Mesenchymal stem cell (in vitro differentiated cells and primary cell): ENCODE data around the gene PIPOX.

Experiments used
- DNase-seq: peaks from one replicate; pipeline ENCODE4 v3.0.0-alpha.2; 2013
- H2AFZ ChIP-seq: one replicate; pipeline ENCODE4 v1.6.1; 2013; ENCODE audit warnings: low read depth, mild to moderate bottlenecking, control low read depth, inconsistent platforms, low read length, moderate library complexity
- H2AK5ac ChIP-seq: 2 replicates; pipeline ENCODE4 v1.6.1; 2013; ENCODE audit warnings: low read length, moderate library complexity, mild to moderate bottlenecking, inconsistent platforms; ENCODE audit not compliant: severe bottlenecking
- H2BK120ac ChIP-seq: one replicate; pipeline ENCODE4 v1.6.1; 2013; ENCODE audit warnings: low read depth, mild to moderate bottlenecking, inconsistent platforms, low read length, moderate library complexity
- H2BK12ac ChIP-seq, 2 experiments: one replicate each; pipeline ENCODE4 v1.6.1; 2013; ENCODE audit warnings: inconsistent platforms in 2 of 2, low read length in 2 of 2, mild to moderate bottlenecking in 2 of 2, moderate library complexity in 2 of 2, control low read depth in 1 of 2
- H2BK15ac ChIP-seq: one replicate; pipeline ENCODE4 v1.6.1; 2013; ENCODE audit warnings: mild to moderate bottlenecking, low read depth, inconsistent platforms; ENCODE audit not compliant: poor library complexity, severe bottlenecking
- H2BK5ac ChIP-seq: 2 replicates; pipeline ENCODE4 v1.6.1; 2013; ENCODE audit warnings: low read depth, mild to moderate bottlenecking, low read length, control low read depth, inconsistent platforms; ENCODE audit not compliant: poor library complexity, severe bottlenecking
- H3K14ac ChIP-seq, 2 experiments: one replicate each; pipeline ENCODE4 v1.6.1; 2013; ENCODE audit warnings: inconsistent platforms in 2 of 2, low read length in 2 of 2, control low read depth in 1 of 2, mild to moderate bottlenecking in 1 of 2, moderate library complexity in 1 of 2
- H3K18ac ChIP-seq, 2 experiments: one replicate each; pipeline ENCODE4 v1.6.1; 2013; ENCODE audit warnings: inconsistent platforms in 2 of 2, low read length in 2 of 2, control low read depth in 1 of 2, low read depth in 1 of 2, mild to moderate bottlenecking in 1 of 2
- H3K23ac ChIP-seq, 2 experiments: one replicate each; pipeline ENCODE4 v1.6.1; 2013; ENCODE audit warnings: inconsistent platforms in 2 of 2, low read length in 2 of 2, mild to moderate bottlenecking in 2 of 2, moderate library complexity in 2 of 2, control low read depth in 1 of 2
- H3K27ac ChIP-seq: 2 replicates; pipeline ENCODE4 v1.5.1; 2013; ENCODE audit warnings: mild to moderate bottlenecking, moderate library complexity, low read length, control low read depth, inconsistent platforms; ENCODE audit not compliant: poor library complexity, severe bottlenecking
- H3K27me3 ChIP-seq, 2 experiments: 2 replicates each; pipeline versions ENCODE4 v1.6.1 to v1.7.0; 2013; ENCODE audit warnings: low read length in 2 of 2, mild to moderate bottlenecking in 2 of 2, moderate library complexity in 2 of 2, control low read depth in 1 of 2, inconsistent platforms in 1 of 2; ENCODE audit not compliant: control insufficient read depth in 1 of 2, insufficient read depth in 1 of 2
- H3K36me3 ChIP-seq, 2 experiments: 2 replicates each; pipeline versions ENCODE4 v1.6.1 to v1.7.0; 2013; ENCODE audit warnings: low read length in 2 of 2, control low read depth in 1 of 2, inconsistent platforms in 1 of 2, low read depth in 1 of 2, mild to moderate bottlenecking in 1 of 2; ENCODE audit not compliant: insufficient read depth in 2 of 2, control insufficient read depth in 1 of 2
- H3K4ac ChIP-seq, 2 experiments: one replicate each; pipeline ENCODE4 v1.6.1; 2013; ENCODE audit warnings: inconsistent platforms in 2 of 2, low read length in 2 of 2, mild to moderate bottlenecking in 2 of 2, moderate library complexity in 2 of 2, control low read depth in 1 of 2, low read depth in 1 of 2
- H3K4me1 ChIP-seq: 2 replicates; pipeline ENCODE4 v1.6.1; 2013; ENCODE audit warnings: low read depth, low read length, control low read depth; ENCODE audit not compliant: control insufficient read depth, insufficient read depth
- H3K4me2 ChIP-seq: 2 replicates; pipeline ENCODE4 v1.6.1; 2013; ENCODE audit warnings: low read length, mild to moderate bottlenecking, inconsistent platforms; ENCODE audit not compliant: poor library complexity, severe bottlenecking
- H3K4me3 ChIP-seq, 2 experiments: 2 replicates each; pipeline versions ENCODE4 v1.5.1 to v1.7.0; 2013; ENCODE audit warnings: low read length in 2 of 2, mild to moderate bottlenecking in 2 of 2, control low read depth in 1 of 2, low read depth in 1 of 2; ENCODE audit not compliant: insufficient read depth in 1 of 2
- H3K79me1 ChIP-seq: replicated peaks from 2 replicates; pipeline ENCODE4 v1.6.1; 2013; ENCODE audit warnings: mild to moderate bottlenecking, control low read depth, low read length, inconsistent platforms; ENCODE audit not compliant: poor library complexity, severe bottlenecking
- H3K9ac ChIP-seq: 2 replicates; pipeline ENCODE4 v1.7.0; 2013; ENCODE audit warnings: mild to moderate bottlenecking, low read length, moderate library complexity
- H3K9me3 ChIP-seq: 2 replicates; pipeline ENCODE4 v1.7.0; 2013; ENCODE audit warnings: mild to moderate bottlenecking, low read length; ENCODE audit not compliant: control insufficient read depth
- H4K8ac ChIP-seq: one replicate; pipeline ENCODE4 v1.6.1; 2013; ENCODE audit warnings: inconsistent platforms, mild to moderate bottlenecking, low read length, moderate library complexity
- H4K91ac ChIP-seq: one replicate; pipeline ENCODE4 v1.6.1; 2013; ENCODE audit warnings: mild to moderate bottlenecking, low read length, inconsistent platforms
- WGBS: methylation state at CpG from one replicate; pipeline ENCODE4 v1.1.7; 2013; ENCODE audit warnings: mixed read lengths; 5-methylcytosine and 5-hydroxymethylcytosine counted together

Gene PIPOX

DNA sequence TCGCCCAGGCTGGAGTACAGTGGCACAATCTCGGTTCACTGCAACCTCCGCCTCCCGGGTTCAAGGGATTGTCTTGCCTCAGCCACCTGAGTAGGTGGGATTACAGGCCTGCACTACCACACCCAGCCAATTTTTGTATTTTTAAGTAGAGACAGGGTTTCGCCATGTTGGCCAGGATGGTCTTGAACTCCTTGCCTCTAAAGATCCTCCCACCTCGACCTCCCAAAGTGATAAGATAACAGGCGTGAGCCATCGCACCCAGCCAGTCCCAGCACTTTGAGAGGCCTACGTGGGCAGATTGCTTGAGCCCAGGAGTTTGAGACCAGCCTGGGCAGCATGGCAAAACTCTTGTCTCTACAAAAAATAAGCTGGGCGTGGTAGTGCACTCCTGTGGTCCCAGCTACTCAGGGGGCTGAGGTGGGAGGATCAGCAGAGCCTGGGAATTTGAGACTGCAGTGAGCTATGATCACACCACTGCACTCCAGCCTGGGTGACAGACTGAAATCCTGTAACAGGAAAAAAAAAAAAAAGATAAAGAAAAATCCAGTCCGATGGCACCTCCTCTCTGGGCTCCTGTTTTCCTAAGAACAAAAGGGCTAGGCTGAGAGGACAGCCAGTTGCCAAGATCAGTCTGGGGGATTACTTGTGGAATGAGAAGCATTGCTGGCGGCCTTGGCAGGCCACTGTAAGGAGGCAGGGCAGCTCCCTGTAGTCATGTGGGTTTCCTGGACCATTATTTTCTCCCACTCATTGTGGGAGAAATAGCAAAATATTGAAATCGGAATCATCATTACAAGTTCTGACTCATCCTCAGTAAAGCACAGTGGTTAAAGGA is 3.0 kb upstream of the PIPOX start:
- H4K8ac ChIP-seq, result no peak overlapping the region
- no peak overlapping the region for H2BK15ac ChIP-seq
- no peak overlapping the region for H3K4me3 ChIP-seq
- H3K9me3 ChIP-seq, result peaks cover 24% of the 10 kb centered on the region
- no peak overlapping the region for H4K91ac ChIP-seq
- H3K27me3 ChIP-seq, result peaks cover 27 to 71% of the 10 kb centered on the region in 2 experiments
- no peaks in the 10 kb centered on the region for H3K36me3 ChIP-seq
- H3K4ac ChIP-seq, result no peak overlapping the region
- 55% methylated on average over 13 of the region's 13 CpGs for WGBS
- H2BK120ac ChIP-seq, result no peak overlapping the region
- peak overlapping the region; percentile 16 for H3K27ac ChIP-seq
- peak; percentile 10 for DNase-seq
- H3K23ac ChIP-seq, result no peak overlapping the region
- H2AFZ ChIP-seq, result no peak overlapping the region
- no peaks in the 10 kb centered on the region for H3K79me1 ChIP-seq
- no peak overlapping the region for H2BK12ac ChIP-seq
- no peak overlapping the region for H2AK5ac ChIP-seq
- H2BK5ac ChIP-seq, result no peak overlapping the region
- no peak overlapping the region for H3K14ac ChIP-seq
- no peak overlapping the region for H3K18ac ChIP-seq
- H3K9ac ChIP-seq, result no peak overlapping the region
- peaks cover 10% of the 10 kb centered on the region for H3K4me1 ChIP-seq
- H3K4me2 ChIP-seq, result no peak overlapping the region

DNA sequence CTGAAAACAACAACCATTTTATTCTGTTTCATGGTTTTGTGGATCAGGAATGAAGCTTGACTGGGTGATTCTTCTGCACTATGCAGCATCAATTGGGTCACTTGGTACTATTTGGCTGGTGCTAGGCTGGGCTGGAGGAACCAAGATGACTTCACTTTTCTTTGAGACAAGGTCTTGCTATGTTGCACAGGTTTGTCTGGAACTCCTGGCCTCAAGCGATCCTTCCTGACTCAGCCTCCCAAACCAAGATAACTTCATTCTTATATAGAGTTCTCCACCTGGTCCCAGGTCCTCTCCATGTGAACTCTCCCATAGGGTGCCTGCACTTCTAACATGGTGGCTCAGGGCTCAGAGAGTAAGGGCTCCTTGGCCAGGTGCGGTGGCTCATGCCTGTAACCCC is 1.9 kb upstream of the PIPOX start:
- Histone ChIP-seq H2BK15ac (no peak overlapping the region), H2AFZ (no peak overlapping the region), H3K4ac (no peak overlapping the region), H2BK12ac (no peak overlapping the region), H4K91ac (no peak overlapping the region), H3K4me2 (no peak overlapping the region), H3K4me3 (no peak overlapping the region), H2BK120ac (no peak overlapping the region), H3K4me1 (peaks cover 10% of the 10 kb centered on the region), H3K9me3 (peaks cover 13% of the 10 kb centered on the region), H3K18ac (no peak overlapping the region), H3K79me1 (no peaks in the 10 kb centered on the region), H3K14ac (no peak overlapping the region), H2BK5ac (no peak overlapping the region), H2AK5ac (no peak overlapping the region), H3K23ac (no peak overlapping the region), H4K8ac (no peak overlapping the region), H3K27me3 (peaks cover 34 to 71% of the 10 kb centered on the region in 2 experiments), H3K36me3 (no peaks in the 10 kb centered on the region), H3K9ac (no peak overlapping the region), H3K27ac (no peak overlapping the region)
- WGBS, result 98% methylated on average over 2 of the region's 2 CpGs
- no peak for DNase-seq

DNA sequence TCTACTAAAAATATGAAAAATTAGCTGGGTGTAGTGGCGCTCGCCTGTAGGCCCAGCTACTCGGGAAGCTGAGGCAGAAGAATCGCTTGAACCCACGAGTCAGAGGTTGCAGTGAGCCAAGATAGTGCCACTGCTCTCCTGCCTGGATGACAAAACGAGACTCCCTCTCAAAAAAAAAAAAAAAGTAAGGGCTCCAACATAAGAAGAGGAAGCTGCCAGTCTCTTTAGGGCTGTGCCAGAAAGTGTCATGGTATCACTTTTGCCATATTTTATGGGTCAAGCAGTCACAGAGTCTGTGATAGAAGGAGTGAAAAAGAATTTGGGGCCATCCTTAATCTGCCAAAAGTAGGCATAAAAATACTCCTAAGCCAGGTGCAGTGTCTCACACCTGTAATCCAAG is 1.4 kb upstream of the PIPOX start:
- Histone ChIP-seq H4K91ac (no peak overlapping the region), H3K9ac (no peak overlapping the region), H3K4me1 (peaks cover 10% of the 10 kb centered on the region), H3K4ac (no peak overlapping the region), H2AFZ (no peak overlapping the region), H3K4me3 (no peak overlapping the region), H3K9me3 (peaks cover 8% of the 10 kb centered on the region), H2BK15ac (no peak overlapping the region), H3K36me3 (no peaks in the 10 kb centered on the region), H3K27me3 (peaks cover 37 to 71% of the 10 kb centered on the region in 2 experiments), H2BK5ac (no peak overlapping the region), H3K27ac (no peak overlapping the region), H3K18ac (no peak overlapping the region), H2AK5ac (no peak overlapping the region), H3K4me2 (no peak overlapping the region), H3K23ac (no peak overlapping the region), H2BK120ac (no peak overlapping the region), H3K14ac (no peak overlapping the region), H3K79me1 (no peaks in the 10 kb centered on the region), H4K8ac (no peak overlapping the region), H2BK12ac (no peak overlapping the region)
- DNase-seq, result no peak
- 96% methylated on average over 3 of the region's 6 CpGs for WGBS

DNA sequence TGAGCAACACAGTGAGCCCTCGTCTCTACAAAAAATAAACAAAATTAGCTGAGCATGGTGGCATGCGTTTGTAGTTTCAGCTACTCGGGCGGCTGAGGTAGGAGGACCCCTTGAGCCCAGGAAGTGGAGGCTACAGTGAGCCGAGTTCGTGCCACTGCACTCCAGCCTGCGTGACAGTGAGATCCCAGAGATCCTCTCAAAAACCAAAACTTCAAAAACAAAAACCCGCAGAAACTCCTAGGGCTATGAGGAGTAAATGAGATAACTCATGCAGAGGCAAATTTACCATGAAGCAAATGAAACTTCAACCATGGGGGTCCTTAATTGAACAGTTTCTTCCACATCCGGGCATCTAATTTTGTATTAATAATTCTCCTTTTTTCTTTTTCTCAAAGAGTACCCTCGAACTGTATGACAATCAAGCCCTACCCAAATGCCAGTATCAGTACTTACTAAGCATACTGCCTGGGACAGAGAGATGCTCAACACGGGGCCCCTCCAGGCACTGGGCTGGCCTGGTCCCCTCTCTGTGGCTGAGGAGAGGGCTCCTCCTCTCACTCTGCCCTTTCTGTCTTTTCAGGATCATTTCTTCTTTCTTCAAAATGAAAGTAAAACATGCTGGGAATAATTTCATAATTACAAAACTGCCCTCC is 789 bp upstream of the PIPOX start:
- H3K4me3 ChIP-seq, result no peak overlapping the region
- H3K23ac ChIP-seq, result no peak overlapping the region
- no peak overlapping the region for H2AFZ ChIP-seq
- no peak overlapping the region for H3K4me2 ChIP-seq
- peaks cover 2% of the 10 kb centered on the region for H3K9me3 ChIP-seq
- H2BK120ac ChIP-seq, result no peak overlapping the region
- H3K9ac ChIP-seq, result no peak overlapping the region
- no peak overlapping the region for H2BK15ac ChIP-seq
- H3K4me1 ChIP-seq, result peaks cover 10% of the 10 kb centered on the region
- no peaks in the 10 kb centered on the region for H3K79me1 ChIP-seq
- H2BK12ac ChIP-seq, result no peak overlapping the region
- H3K4ac ChIP-seq, result no peak overlapping the region
- H3K27ac ChIP-seq, result no peak overlapping the region
- no peak overlapping the region for H4K91ac ChIP-seq
- H3K14ac ChIP-seq, result no peak overlapping the region
- H3K27me3 ChIP-seq, result peaks cover 36 to 70% of the 10 kb centered on the region in 2 experiments
- H2BK5ac ChIP-seq, result no peak overlapping the region
- no peak overlapping the region for H2AK5ac ChIP-seq
- H3K36me3 ChIP-seq, result no peaks in the 10 kb centered on the region
- no peak overlapping the region for H4K8ac ChIP-seq
- H3K18ac ChIP-seq, result no peak overlapping the region
- WGBS, result 72% methylated on average over 11 of the region's 11 CpGs
- no peak for DNase-seq
